Activated naive CD4-positive, alpha-beta T cell treated with anti-CD3 and anti-CD28 coated beads, Interleukin-2, amount 50 U/mL, for 16 hours (primary cell): ENCODE measurements around the gene ZSWIM6.

Experiments used
- DNase-seq: peaks from one replicate; pipeline ENCODE4 v3.0.0-alpha.2; 2020

ZSWIM6 gene

GRCh38 chr5:61331407-61332357, at the start of gene ZSWIM6:
Gene ZSWIM6, plus strand, starts transcription at chr5:61332258. Its CDS starts 15 bp downstream, at chr5:61332273.
- DNase-seq = peak; percentile 99

- no peak for DNase-seq
Measured at GRCh38 chr5:61283471-61283870, 48.6 kb upstream of the ZSWIM6 start.

- DNase-seq = no peak
Measured at GRCh38 chr5:61285531-61285930, 46.5 kb upstream of the ZSWIM6 start.

GRCh38 chr5:61286446-61287132, 45.5 kb upstream of the ZSWIM6 start:
- DNase-seq = no peak

- no peak for DNase-seq
Measured at GRCh38 chr5:61287474-61287873, 44.6 kb upstream of the ZSWIM6 start.

- DNase-seq = no peak
Measured at GRCh38 chr5:61289241-61289640, 42.8 kb upstream of the ZSWIM6 start.

GRCh38 chr5:61289669-61290306, 42.3 kb upstream of the ZSWIM6 start:
- no peak for DNase-seq

- DNase-seq = no peak
Measured at GRCh38 chr5:61290791-61291210, 41.3 kb upstream of the ZSWIM6 start.

GRCh38 chr5:61292062-61292657, 39.9 kb upstream of the ZSWIM6 start:
- no peak for DNase-seq

- DNase-seq = no peak
Measured at GRCh38 chr5:61293071-61293470, 39.0 kb upstream of the ZSWIM6 start.

GRCh38 chr5:61293873-61294272, 38.2 kb upstream of the ZSWIM6 start:
- DNase-seq = no peak

GRCh38 chr5:61295365-61295764, 36.7 kb upstream of the ZSWIM6 start:
- DNase-seq = no peak

- DNase-seq = no peak
Measured at GRCh38 chr5:61298066-61298465, 34.0 kb upstream of the ZSWIM6 start.

GRCh38 chr5:61298580-61298979, 33.5 kb upstream of the ZSWIM6 start:
- DNase-seq = no peak

- no peak for DNase-seq
Measured at GRCh38 chr5:61299261-61299681, 32.8 kb upstream of the ZSWIM6 start.

- no peak for DNase-seq
Measured at GRCh38 chr5:61301341-61302199, 30.5 kb upstream of the ZSWIM6 start.

- DNase-seq = no peak
Measured at GRCh38 chr5:61302200-61302563, 29.9 kb upstream of the ZSWIM6 start.

GRCh38 chr5:61303346-61303745, 28.7 kb upstream of the ZSWIM6 start:
- no peak for DNase-seq

- DNase-seq = no peak
Measured at GRCh38 chr5:61304590-61305381, 27.3 kb upstream of the ZSWIM6 start.

GRCh38 chr5:61306531-61307131, 25.4 kb upstream of the ZSWIM6 start:
- DNase-seq = no peak

GRCh38 chr5:61307191-61307590, 24.9 kb upstream of the ZSWIM6 start:
- no peak for DNase-seq
